HG03565 (cell line): ENCODE results near the gene TMSB10.
A peak's percentile ranks its signal among the peaks of the same experiment; 100 is the strongest.
"Not testable (repeated sequence)": the region's sequence is repeated elsewhere in the genome, so short reads cannot be mapped to it uniquely, and the experiment has no call there.

ENCODE experiments used
- ATAC-seq: cut with Tn5 transposase; IDR thresholded peaks from one replicate; pipeline ENCODE4 v1.9.1; 2021; ENCODE audit warnings: mild to moderate bottlenecking, moderate library complexity; ENCODE audit not compliant: unreplicated experiment

TMSB10 gene

GRCh38 chr2:84900971-84901370 lies 4.5 kb upstream of the TMSB10 start:
- no peak for ATAC-seq

GRCh38 chr2:84901593-84902120 lies 3.8 kb upstream of the TMSB10 start:
- no peak for ATAC-seq

- no peak for ATAC-seq
Observed at GRCh38 chr2:84902526-84902925, 2.9 kb upstream of the TMSB10 start.

- no peak for ATAC-seq
Observed at GRCh38 chr2:84904151-84904550, 1.3 kb upstream of the TMSB10 start.

GRCh38 chr2:84904717-84905174 lies 710 bp upstream of the TMSB10 start:
- no peak for ATAC-seq

GRCh38 chr2:84906108-84906899 lies 848 bp downstream of the TMSB10 start:
- peak; percentile 17 for ATAC-seq

- peak; percentile 30 for ATAC-seq
Observed at GRCh38 chr2:84906900-84907714, 1.7 kb downstream of the TMSB10 start.

GRCh38 chr2:84908948-84909713 lies 3.7 kb downstream of the TMSB10 start:
- no peak for ATAC-seq

- no peak for ATAC-seq
Observed at GRCh38 chr2:84911135-84911678, 5.8 kb downstream of the TMSB10 start.

GRCh38 chr2:84912984-84913383 lies 7.5 kb downstream of the TMSB10 start:
- no peak for ATAC-seq

GRCh38 chr2:84914334-84914733 lies 8.9 kb downstream of the TMSB10 start:
- no peak for ATAC-seq

GRCh38 chr2:84915675-84916074 lies 10.2 kb downstream of the TMSB10 start:
- not testable (repeated sequence) for ATAC-seq

GRCh38 chr2:84917821-84918220 lies 12.4 kb downstream of the TMSB10 start:
- not testable (repeated sequence) for ATAC-seq

- no peak for ATAC-seq
Observed at GRCh38 chr2:84918430-84918829, 13.0 kb downstream of the TMSB10 start.

- ATAC-seq = peak; percentile 25
Observed at GRCh38 chr2:84919885-84920580, 14.6 kb downstream of the TMSB10 start.

- no peak for ATAC-seq
Observed at GRCh38 chr2:84923009-84923408, 17.6 kb downstream of the TMSB10 start.

GRCh38 chr2:84924173-84925106 lies 19.0 kb downstream of the TMSB10 start:
- peak; percentile 37 for ATAC-seq

GRCh38 chr2:84925336-84925723 lies 19.9 kb downstream of the TMSB10 start:
- no peak for ATAC-seq
